K562 (cell line): ENCODE measurements around the gene LRRK1. TPM values are rescaled to one million over a fixed set of nuclear protein-coding genes. Genes with fewer than 3 reads are reported as not detected.

ENCODE experiments used
- ARID2 ChIP-seq: fragments of 450-650 bp; IDR thresholded peaks from 2 replicates; pipeline ENCODE4 v1.6.1; 2017; ENCODE audit warnings: antibody characterized with exemption, mild to moderate bottlenecking
- E2F1 ChIP-seq: sonication (generic); formaldehyde crosslinking; IDR thresholded peaks from 2 replicates; pipeline ENCODE4 v1.8.1; 2023; ENCODE audit warnings: mild to moderate bottlenecking, missing genetic modification reagents, moderate library complexity
- E2F6 ChIP-seq, 2 experiments: IDR thresholded peaks; 2 replicates each; pipeline ENCODE4 v1.6.1; 2011; ENCODE audit warnings: borderline replicate concordance in 1 of 2, control low read depth in 1 of 2, low read depth in 1 of 2, low read length in 1 of 2, mild to moderate bottlenecking in 1 of 2, mixed read lengths in 1 of 2, moderate library complexity in 1 of 2; ENCODE audit not compliant: insufficient read depth in 1 of 2, insufficient read length in 1 of 2, poor library complexity in 1 of 2, severe bottlenecking in 1 of 2; ENCODE audit errors: extremely low read depth in 1 of 2
- ESRRA ChIP-seq: fragments of 450-650 bp; IDR thresholded peaks from 2 replicates; pipeline ENCODE4 v1.6.1; 2014; ENCODE audit warnings: low read depth, mild to moderate bottlenecking, moderate library complexity, borderline replicate concordance
- FOXK2 ChIP-seq, 2 experiments: fragments of 450-650 bp; IDR thresholded peaks in 1 of 2; conservative IDR thresholded peaks in 1 of 2; 2 replicates each; pipeline ENCODE4 v1.6.1; 2016; ENCODE audit warnings: low read depth in 2 of 2, mild to moderate bottlenecking in 1 of 2
- GATAD2A ChIP-seq: fragments of 450-650 bp; IDR thresholded peaks from 2 replicates; pipeline ENCODE4 v1.6.1; 2017
- MAZ ChIP-seq, 2 experiments: fragments of 450-650 bp in 1 of 2; sonication (generic) in 1 of 2; formaldehyde crosslinking; IDR thresholded peaks in 1 of 2; conservative IDR thresholded peaks in 1 of 2; 2 replicates each; pipeline versions ENCODE4 v1.4.0 to v1.5.0; 2020; ENCODE audit warnings: mild to moderate bottlenecking in 1 of 2, missing genetic modification reagents in 1 of 2
- NRF1 ChIP-seq, 2 experiments: fragments of 450-650 bp; IDR thresholded peaks in 1 of 2; conservative IDR thresholded peaks in 1 of 2; 2 replicates each; pipeline ENCODE4 v1.6.1; 2014; ENCODE audit warnings: mild to moderate bottlenecking in 2 of 2
- SMAD4 ChIP-seq: fragments of 250-450 bp; sonication (Bioruptor Pico); conservative IDR thresholded peaks from 2 replicates; pipeline ENCODE4 v1.8.0; 2021; ENCODE audit warnings: inconsistent platforms, mild to moderate bottlenecking, moderate library complexity
- ZEB2 ChIP-seq: fragments of 450-650 bp; IDR thresholded peaks from 2 replicates; pipeline ENCODE4 v1.6.1; 2016
- ZNF76 ChIP-seq: fragments of 250-450 bp; sonication (Bioruptor Pico); IDR thresholded peaks from 2 replicates; pipeline ENCODE4 v1.4.0; 2020; ENCODE audit warnings: mild to moderate bottlenecking, moderate library complexity, borderline replicate concordance
- polyA plus RNA-seq, 8 experiments: library from polyadenylated mRNA; depleted of rRNA in 4 of 8; stranded (reverse) in 5 of 8; unstranded in 3 of 8; fragments of >200 nt; fragmentation: Nextera tagmentation in 2 of 8; fragmentation: Illumina TruSeq in 1 of 8; extraction: Ambion mirVana in 2 of 8; extraction: Trizol in 1 of 8; gene quantifications; 2 replicates each; pipeline versions ENCODE4 v1.2.1 to v1.2.3, GENCODE V29; 2011 to 2014; ENCODE audit warnings: inconsistent platforms in 1 of 8, missing spikeins in 1 of 8
- total RNA-seq, 7 experiments: library from RNA; depleted of rRNA in 6 of 7; stranded (reverse); fragments of >200 nt in 6 of 7; fragmentation: Illumina TruSeq in 2 of 7; extraction: Trizol in 2 of 7; gene quantifications; 2 replicates each; pipeline versions ENCODE4 v1.2.1 to v1.2.3, GENCODE V29; 2011 to 2021; ENCODE audit warnings: low replicate concordance in 1 of 7
- TF ChIP-seq, protein P1 (sequence below): fragments of 450-650 bp; IDR thresholded peaks from 2 replicates; pipeline ENCODE4 v1.6.1; 2016; ENCODE audit warnings: borderline replicate concordance
- TF ChIP-seq, protein P2 (sequence below), 3 experiments: IDR thresholded peaks in 2 of 3; conservative IDR thresholded peaks in 1 of 3; 2 replicates each; pipeline ENCODE4 v1.5.1; 2011 to 2012; ENCODE audit warnings: low read length in 3 of 3, mild to moderate bottlenecking in 3 of 3, control low read depth in 2 of 3, improper control_type of control experiment in 1 of 3, inconsistent platforms in 1 of 3, low read depth in 1 of 3, mixed read lengths in 1 of 3, moderate library complexity in 1 of 3; ENCODE audit not compliant: insufficient read depth in 2 of 3
- TF ChIP-seq, protein P3 (sequence below): fragments of 200-800 bp; sonication (Bioruptor generic); IDR thresholded peaks from 2 replicates; pipeline ENCODE4 v1.6.1; 2017; ENCODE audit warnings: missing genetic modification characterization, missing compliant biosample characterization
- TF ChIP-seq, protein P4 (sequence below): sonication (generic); formaldehyde crosslinking; IDR thresholded peaks from 2 replicates; pipeline ENCODE4 v1.8.0; 2023; ENCODE audit warnings: mild to moderate bottlenecking, missing genetic modification reagents

The LRRK1 gene
- total and polyA plus RNA-seq, 9 of the 15 experiments (the other 6 are each of a cell fraction or from before 2014, with no cell fraction given), result 0.01 to 1.5 (median 0.11) TPM

DNA sequence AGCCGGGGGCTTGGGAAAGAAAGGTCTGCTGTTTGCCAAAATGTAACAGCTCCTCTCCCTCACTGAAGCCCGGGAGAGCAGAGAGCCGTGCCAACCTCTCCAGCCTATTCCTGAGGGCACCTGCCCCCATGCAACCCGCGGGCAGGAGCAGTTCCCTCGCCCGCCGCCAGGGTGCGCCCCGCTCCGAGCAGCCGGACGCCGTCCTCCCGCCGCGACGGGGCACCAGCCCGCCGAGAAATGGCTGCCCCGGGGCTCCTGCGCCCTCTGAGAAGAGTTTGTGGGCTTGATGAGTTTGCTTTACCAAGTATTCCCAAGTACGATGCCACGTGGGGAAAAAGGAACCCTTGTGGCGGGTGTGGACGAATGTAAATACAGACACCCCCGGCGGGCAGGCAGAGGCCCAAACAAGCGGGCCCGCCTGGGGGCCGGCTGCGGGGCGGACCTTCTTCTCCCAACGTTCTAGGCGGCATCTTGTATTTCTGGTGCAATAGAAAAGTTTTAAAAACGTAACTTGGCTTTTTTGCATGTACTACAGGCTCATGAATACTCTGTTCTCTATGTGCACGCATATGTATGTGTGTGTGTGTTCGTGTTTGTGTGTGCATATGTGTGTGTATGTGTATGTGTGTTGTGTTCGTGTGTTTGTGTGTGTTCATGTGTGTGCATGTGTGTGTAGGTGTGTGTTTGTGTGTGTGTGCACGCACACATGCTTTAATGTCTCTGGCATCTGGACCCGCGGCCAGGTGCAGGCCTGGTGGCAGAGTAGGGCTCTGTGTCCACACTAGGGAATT lies 169.8 kb downstream of the LRRK1 start (continued):
- TF ChIP-seq, protein P1, sequence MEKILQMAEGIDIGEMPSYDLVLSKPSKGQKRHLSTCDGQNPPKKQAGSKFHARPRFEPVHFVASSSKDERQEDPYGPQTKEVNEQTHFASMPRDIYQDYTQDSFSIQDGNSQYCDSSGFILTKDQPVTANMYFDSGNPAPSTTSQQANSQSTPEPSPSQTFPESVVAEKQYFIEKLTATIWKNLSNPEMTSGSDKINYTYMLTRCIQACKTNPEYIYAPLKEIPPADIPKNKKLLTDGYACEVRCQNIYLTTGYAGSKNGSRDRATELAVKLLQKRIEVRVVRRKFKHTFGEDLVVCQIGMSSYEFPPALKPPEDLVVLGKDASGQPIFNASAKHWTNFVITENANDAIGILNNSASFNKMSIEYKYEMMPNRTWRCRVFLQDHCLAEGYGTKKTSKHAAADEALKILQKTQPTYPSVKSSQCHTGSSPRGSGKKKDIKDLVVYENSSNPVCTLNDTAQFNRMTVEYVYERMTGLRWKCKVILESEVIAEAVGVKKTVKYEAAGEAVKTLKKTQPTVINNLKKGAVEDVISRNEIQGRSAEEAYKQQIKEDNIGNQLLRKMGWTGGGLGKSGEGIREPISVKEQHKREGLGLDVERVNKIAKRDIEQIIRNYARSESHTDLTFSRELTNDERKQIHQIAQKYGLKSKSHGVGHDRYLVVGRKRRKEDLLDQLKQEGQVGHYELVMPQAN, result peak; percentile 52; the same call in 1 of the 2 replicates
- TF ChIP-seq, protein P2, sequence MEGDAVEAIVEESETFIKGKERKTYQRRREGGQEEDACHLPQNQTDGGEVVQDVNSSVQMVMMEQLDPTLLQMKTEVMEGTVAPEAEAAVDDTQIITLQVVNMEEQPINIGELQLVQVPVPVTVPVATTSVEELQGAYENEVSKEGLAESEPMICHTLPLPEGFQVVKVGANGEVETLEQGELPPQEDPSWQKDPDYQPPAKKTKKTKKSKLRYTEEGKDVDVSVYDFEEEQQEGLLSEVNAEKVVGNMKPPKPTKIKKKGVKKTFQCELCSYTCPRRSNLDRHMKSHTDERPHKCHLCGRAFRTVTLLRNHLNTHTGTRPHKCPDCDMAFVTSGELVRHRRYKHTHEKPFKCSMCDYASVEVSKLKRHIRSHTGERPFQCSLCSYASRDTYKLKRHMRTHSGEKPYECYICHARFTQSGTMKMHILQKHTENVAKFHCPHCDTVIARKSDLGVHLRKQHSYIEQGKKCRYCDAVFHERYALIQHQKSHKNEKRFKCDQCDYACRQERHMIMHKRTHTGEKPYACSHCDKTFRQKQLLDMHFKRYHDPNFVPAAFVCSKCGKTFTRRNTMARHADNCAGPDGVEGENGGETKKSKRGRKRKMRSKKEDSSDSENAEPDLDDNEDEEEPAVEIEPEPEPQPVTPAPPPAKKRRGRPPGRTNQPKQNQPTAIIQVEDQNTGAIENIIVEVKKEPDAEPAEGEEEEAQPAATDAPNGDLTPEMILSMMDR (IDR thresholded peaks at IDR 0.05 in 2 of 3, conservative IDR thresholded peaks at IDR 0.05 in 1 of 3; ENCODE audit: insufficient read depth in 2 of 3, low read depth in 1 of 3, low read length in 3 of 3), result peak; percentile 87 to 96 (median 94)
- TF ChIP-seq, protein P3, sequence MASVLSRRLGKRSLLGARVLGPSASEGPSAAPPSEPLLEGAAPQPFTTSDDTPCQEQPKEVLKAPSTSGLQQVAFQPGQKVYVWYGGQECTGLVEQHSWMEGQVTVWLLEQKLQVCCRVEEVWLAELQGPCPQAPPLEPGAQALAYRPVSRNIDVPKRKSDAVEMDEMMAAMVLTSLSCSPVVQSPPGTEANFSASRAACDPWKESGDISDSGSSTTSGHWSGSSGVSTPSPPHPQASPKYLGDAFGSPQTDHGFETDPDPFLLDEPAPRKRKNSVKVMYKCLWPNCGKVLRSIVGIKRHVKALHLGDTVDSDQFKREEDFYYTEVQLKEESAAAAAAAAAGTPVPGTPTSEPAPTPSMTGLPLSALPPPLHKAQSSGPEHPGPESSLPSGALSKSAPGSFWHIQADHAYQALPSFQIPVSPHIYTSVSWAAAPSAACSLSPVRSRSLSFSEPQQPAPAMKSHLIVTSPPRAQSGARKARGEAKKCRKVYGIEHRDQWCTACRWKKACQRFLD, result no peak
- TF ChIP-seq E2F6 (IDR thresholded peaks at IDR 0.05; ENCODE audit: borderline replicate concordance in 1 of 2, extremely low read depth in 1 of 2, insufficient read depth in 1 of 2, insufficient read length in 1 of 2, low read depth in 1 of 2, low read length in 1 of 2, poor library complexity in 1 of 2, severe bottlenecking in 1 of 2), result peak in 1 of 2 experiments; percentile 51
- peak; percentile 29; the same call in 1 of the 2 replicates for TF ChIP-seq ARID2
- 0 out of 4 replicates have a peak, but pooled peaks of 1 of the 2 experiments have one; percentile 29 for TF ChIP-seq FOXK2 (conservative IDR thresholded peaks at IDR 0.05 in 1 of 2, IDR thresholded peaks at IDR 0.05 in 1 of 2; ENCODE audit: low read depth in 2 of 2)
- TF ChIP-seq GATAD2A, result no peak
- 0 out of 4 replicates have a peak, but pooled peaks of 1 of the 2 experiments have one; percentile 13 for TF ChIP-seq NRF1 (conservative IDR thresholded peaks at IDR 0.05 in 1 of 2, IDR thresholded peaks at IDR 0.05 in 1 of 2)
- no peak for TF ChIP-seq ZNF76
- TF ChIP-seq, protein P4, sequence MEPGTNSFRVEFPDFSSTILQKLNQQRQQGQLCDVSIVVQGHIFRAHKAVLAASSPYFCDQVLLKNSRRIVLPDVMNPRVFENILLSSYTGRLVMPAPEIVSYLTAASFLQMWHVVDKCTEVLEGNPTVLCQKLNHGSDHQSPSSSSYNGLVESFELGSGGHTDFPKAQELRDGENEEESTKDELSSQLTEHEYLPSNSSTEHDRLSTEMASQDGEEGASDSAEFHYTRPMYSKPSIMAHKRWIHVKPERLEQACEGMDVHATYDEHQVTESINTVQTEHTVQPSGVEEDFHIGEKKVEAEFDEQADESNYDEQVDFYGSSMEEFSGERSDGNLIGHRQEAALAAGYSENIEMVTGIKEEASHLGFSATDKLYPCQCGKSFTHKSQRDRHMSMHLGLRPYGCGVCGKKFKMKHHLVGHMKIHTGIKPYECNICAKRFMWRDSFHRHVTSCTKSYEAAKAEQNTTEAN (CRISPR knock-in tag), result no peak
- peak; percentile 55; the same call in 1 of the 2 replicates for TF ChIP-seq E2F1 (CRISPR knock-in tag)
- TF ChIP-seq SMAD4 (CRISPR knock-in tag), result 0 out of 2 replicates have a peak, but pooled peaks have one; percentile 36
- TF ChIP-seq ESRRA, result peak; percentile 27; the same call in 1 of the 2 replicates
- peak; percentile 14; the same call in 1 of the 2 replicates for TF ChIP-seq ZEB2
- TF ChIP-seq MAZ (CRISPR knock-in tag; conservative IDR thresholded peaks at IDR 0.05 in 1 of 2, IDR thresholded peaks at IDR 0.05 in 1 of 2), result peak; percentile 29 to 75; a peak in 3 of 4 replicates
